ENCODE measurements around the gene HMCN2.
"Not testable (repeated sequence)": the region's sequence is repeated elsewhere in the genome, so short reads cannot be mapped to it uniquely, and the experiment has no call there.

Gene HMCN2

GRCh38 chr9:130264414-130265350, 878 bp upstream of the HMCN2 start:
- DNase-seq (ENCODE audit: low read depth in 4 of 4, low spot score in 1 of 4), result no peak

GRCh38 chr9:130266236-130267098, 907 bp downstream of the HMCN2 start:
- DNase-seq (ENCODE audit: low read depth in 4 of 4, low spot score in 1 of 4), result no peak

GRCh38 chr9:130267930-130268329, 2.4 kb downstream of the HMCN2 start:
- no peak for DNase-seq (ENCODE audit: low read depth in 4 of 4, low spot score in 1 of 4)

GRCh38 chr9:130268521-130269211, 3.1 kb downstream of the HMCN2 start:
- DNase-seq (ENCODE audit: low read depth in 4 of 4, low spot score in 1 of 4), result no peak

- DNase-seq (ENCODE audit: low read depth in 4 of 4, low spot score in 1 of 4), result no peak
Observed at GRCh38 chr9:130271473-130271872, 5.9 kb downstream of the HMCN2 start.

- DNase-seq (ENCODE audit: low read depth in 4 of 4, low spot score in 1 of 4), result no peak
Observed at GRCh38 chr9:130275156-130275555, 9.6 kb downstream of the HMCN2 start.

GRCh38 chr9:130276121-130276520, 10.6 kb downstream of the HMCN2 start:
- DNase-seq (ENCODE audit: low read depth in 4 of 4, low spot score in 1 of 4), result no peak

GRCh38 chr9:130276955-130277354, 11.4 kb downstream of the HMCN2 start:
- DNase-seq (ENCODE audit: low read depth in 4 of 4, low spot score in 1 of 4), result no peak

- not testable (repeated sequence) for DNase-seq (ENCODE audit: low read depth in 4 of 4, low spot score in 1 of 4)
Observed at GRCh38 chr9:130277525-130277924, 12.0 kb downstream of the HMCN2 start.

GRCh38 chr9:130283539-130284248, 18.1 kb downstream of the HMCN2 start:
- DNase-seq (ENCODE audit: low read depth in 4 of 4, low spot score in 1 of 4), result no peak

- DNase-seq (ENCODE audit: low read depth in 4 of 4, low spot score in 1 of 4), result no peak
Observed at GRCh38 chr9:130284249-130284625, 18.7 kb downstream of the HMCN2 start.

- DNase-seq (ENCODE audit: low read depth in 4 of 4, low spot score in 1 of 4), result no peak
Observed at GRCh38 chr9:130284690-130285089, 19.1 kb downstream of the HMCN2 start.

- no peak for DNase-seq (ENCODE audit: low read depth in 4 of 4, low spot score in 1 of 4)
Observed at GRCh38 chr9:130285271-130285670, 19.7 kb downstream of the HMCN2 start.

- DNase-seq (ENCODE audit: low read depth in 4 of 4, low spot score in 1 of 4), result no peak
Observed at GRCh38 chr9:130286072-130286770, 20.7 kb downstream of the HMCN2 start.

- no peak for DNase-seq (ENCODE audit: low read depth in 4 of 4, low spot score in 1 of 4)
Observed at GRCh38 chr9:130286781-130287428, 21.3 kb downstream of the HMCN2 start.

- no peak for DNase-seq (ENCODE audit: low read depth in 4 of 4, low spot score in 1 of 4)
Observed at GRCh38 chr9:130287736-130288135, 22.2 kb downstream of the HMCN2 start.

- no peak for DNase-seq (ENCODE audit: low read depth in 4 of 4, low spot score in 1 of 4)
Observed at GRCh38 chr9:130288393-130288792, 22.8 kb downstream of the HMCN2 start.

- no peak for DNase-seq (ENCODE audit: low read depth in 4 of 4, low spot score in 1 of 4)
Observed at GRCh38 chr9:130288926-130289690, 23.5 kb downstream of the HMCN2 start.

GRCh38 chr9:130289711-130290241, 24.2 kb downstream of the HMCN2 start:
- no peak for DNase-seq (ENCODE audit: low read depth in 4 of 4, low spot score in 1 of 4)
